ENCODE measurements around the gene IPPK. TPM values are rescaled to one million over a fixed set of nuclear protein-coding genes. Genes with fewer than 3 reads are reported as not detected.

Gene IPPK
- total RNA-seq, 1 experiment from 2014 or later: 15.4 TPM

DNA sequence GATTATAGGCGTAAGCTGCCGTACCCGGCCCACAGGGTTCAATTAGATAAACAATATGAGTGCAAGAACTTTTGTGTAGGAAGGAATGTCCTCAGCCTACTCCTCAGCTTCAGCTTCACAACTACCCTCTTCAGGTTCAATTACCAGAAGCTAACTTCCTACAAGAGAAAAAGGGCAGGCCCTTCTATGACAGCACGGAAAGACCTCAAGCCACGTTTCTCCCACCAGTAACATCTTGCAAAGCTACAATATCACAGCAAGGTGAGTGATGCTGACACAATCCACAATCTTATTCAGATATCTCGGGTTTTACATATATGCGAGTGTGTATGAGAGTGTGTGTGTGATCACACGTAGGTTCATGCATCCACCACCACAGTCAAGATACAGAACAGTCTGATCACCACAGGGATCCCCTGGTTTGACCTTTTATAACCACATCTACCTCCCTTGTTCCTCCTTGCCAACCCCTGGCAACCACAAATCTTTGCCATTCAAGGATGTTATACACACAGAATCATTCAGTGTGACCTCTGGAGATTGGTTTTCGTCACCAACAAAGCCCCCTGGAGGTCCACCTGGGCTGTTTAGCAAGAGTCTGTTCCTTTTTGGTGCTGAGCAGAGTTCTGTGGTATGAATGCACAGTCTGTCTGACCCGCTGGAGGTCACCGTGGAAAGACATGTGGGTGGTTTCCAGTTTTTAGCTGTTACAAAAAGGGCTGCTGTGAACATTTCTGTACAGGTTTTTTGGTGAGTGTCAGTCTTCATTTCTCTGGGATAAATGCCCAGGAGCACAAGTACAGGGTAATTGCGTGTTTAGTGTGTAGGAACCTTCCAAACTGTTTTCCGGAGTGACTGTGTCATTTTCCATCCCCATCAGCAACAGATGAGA lies 38.2 kb downstream of the IPPK start:
- H2AFZ ChIP-seq (ENCODE audit: low read depth, low read length, poor library complexity, severe bottlenecking): no peak overlapping the region
- no peak overlapping the region for H3K9ac ChIP-seq (ENCODE audit: low read length)
- no TSS peak for BruUV-seq (replicated peaks)
- H3K79me2 ChIP-seq (ENCODE audit: insufficient read depth, low read length): no peaks in the 10 kb centered on the region
- CTCF ChIA-PET: interaction anchor here (2.0 kb wide), 1 partner anchor 492 kb away, joined by 5 read pairs; no protein-coding TSS in a partner anchor
- peaks cover 17 to 31% of the 10 kb centered on the region in 2 experiments; a peak in 3 of 4 replicates for H3K36me3 ChIP-seq (ENCODE audit: control insufficient read depth in 1 of 2, insufficient read depth in 2 of 2, low read length in 2 of 2)
- H3K9me3 ChIP-seq (ENCODE audit: control insufficient read depth in 1 of 2, insufficient read depth in 1 of 2, low read depth in 1 of 2, low read length in 2 of 2): no peaks in the 10 kb centered on the region
- no peaks in the 10 kb centered on the region for H3K9me2 ChIP-seq (ENCODE audit: insufficient read depth)
- RAD21 ChIA-PET (ENCODE audit: low non-redundant PET in 1 of 2, low total read pairs in 2 of 2, uncharacterized antibody in 2 of 2, unreplicated experiment in 2 of 2): no interaction called here
- no peak overlapping the region for H3K4me2 ChIP-seq (ENCODE audit: low read length)
- TF ChIP-seq SIN3A (IDR thresholded peaks at IDR 0.05; ENCODE audit: low read depth) (no peak), SRF (IDR thresholded peaks at IDR 0.05; ENCODE audit: low read depth) (no peak), FOSL1 (IDR thresholded peaks at IDR 0.05; ENCODE audit: low read depth) (no peak), JUND (IDR thresholded peaks at IDR 0.05) (no peak), POLR2AphosphoS5 (IDR thresholded peaks at IDR 0.05; ENCODE audit: low read depth, low read length) (no peak), CEBPB (IDR thresholded peaks at IDR 0.05; ENCODE audit: low read depth) (no peak), YY1 (IDR thresholded peaks at IDR 0.05; ENCODE audit: extremely low read depth, insufficient replicate concordance, low read depth, low read length) (no peak), RAD21 (IDR thresholded peaks at IDR 0.05; ENCODE audit: low read depth) (no peak), ELF1 (IDR thresholded peaks at IDR 0.05; ENCODE audit: borderline replicate concordance, low read depth) (no peak)
- TF ChIP-seq, protein P1, sequence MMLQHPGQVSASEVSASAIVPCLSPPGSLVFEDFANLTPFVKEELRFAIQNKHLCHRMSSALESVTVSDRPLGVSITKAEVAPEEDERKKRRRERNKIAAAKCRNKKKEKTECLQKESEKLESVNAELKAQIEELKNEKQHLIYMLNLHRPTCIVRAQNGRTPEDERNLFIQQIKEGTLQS (IDR thresholded peaks at IDR 0.05): no peak
- TF ChIP-seq, protein P2, sequence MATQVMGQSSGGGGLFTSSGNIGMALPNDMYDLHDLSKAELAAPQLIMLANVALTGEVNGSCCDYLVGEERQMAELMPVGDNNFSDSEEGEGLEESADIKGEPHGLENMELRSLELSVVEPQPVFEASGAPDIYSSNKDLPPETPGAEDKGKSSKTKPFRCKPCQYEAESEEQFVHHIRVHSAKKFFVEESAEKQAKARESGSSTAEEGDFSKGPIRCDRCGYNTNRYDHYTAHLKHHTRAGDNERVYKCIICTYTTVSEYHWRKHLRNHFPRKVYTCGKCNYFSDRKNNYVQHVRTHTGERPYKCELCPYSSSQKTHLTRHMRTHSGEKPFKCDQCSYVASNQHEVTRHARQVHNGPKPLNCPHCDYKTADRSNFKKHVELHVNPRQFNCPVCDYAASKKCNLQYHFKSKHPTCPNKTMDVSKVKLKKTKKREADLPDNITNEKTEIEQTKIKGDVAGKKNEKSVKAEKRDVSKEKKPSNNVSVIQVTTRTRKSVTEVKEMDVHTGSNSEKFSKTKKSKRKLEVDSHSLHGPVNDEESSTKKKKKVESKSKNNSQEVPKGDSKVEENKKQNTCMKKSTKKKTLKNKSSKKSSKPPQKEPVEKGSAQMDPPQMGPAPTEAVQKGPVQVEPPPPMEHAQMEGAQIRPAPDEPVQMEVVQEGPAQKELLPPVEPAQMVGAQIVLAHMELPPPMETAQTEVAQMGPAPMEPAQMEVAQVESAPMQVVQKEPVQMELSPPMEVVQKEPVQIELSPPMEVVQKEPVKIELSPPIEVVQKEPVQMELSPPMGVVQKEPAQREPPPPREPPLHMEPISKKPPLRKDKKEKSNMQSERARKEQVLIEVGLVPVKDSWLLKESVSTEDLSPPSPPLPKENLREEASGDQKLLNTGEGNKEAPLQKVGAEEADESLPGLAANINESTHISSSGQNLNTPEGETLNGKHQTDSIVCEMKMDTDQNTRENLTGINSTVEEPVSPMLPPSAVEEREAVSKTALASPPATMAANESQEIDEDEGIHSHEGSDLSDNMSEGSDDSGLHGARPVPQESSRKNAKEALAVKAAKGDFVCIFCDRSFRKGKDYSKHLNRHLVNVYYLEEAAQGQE (IDR thresholded peaks at IDR 0.05; ENCODE audit: low read depth): no peak
- no peak overlapping the region for H3K4me3 ChIP-seq (replicated peaks in 1 of 2; ENCODE audit: low read depth in 1 of 2, low read length in 2 of 2)
- H4K20me1 ChIP-seq (ENCODE audit: insufficient read depth): no peaks in the 10 kb centered on the region
- DNase-seq (ENCODE audit: low read depth, low spot score): no peak
- intact Hi-C loops (cut with micrococcal nuclease): no loop called here
- no peak overlapping the region for H3K27ac ChIP-seq (ENCODE audit: low read depth, low read length)
- no peaks in the 10 kb centered on the region for H3K27me3 ChIP-seq (ENCODE audit: insufficient read depth, low read length)
- no peak for ATAC-seq
- POLR2A ChIA-PET: no interaction called here
- no peaks in the 10 kb centered on the region for H3K4me1 ChIP-seq (ENCODE audit: control insufficient read depth in 1 of 2, insufficient read depth in 2 of 2, low read length in 2 of 2)

Measured in HCT116 (cell line).